Right ventricle myocardium inferior (tissue), 1 donor: ENCODE measurements around the gene DLGAP5. TPM values are rescaled to one million over a fixed set of nuclear protein-coding genes. Genes with fewer than 3 reads are reported as not detected.

Experiments
- ATAC-seq: fragments of 200-7000 bp; cut with Tn5 transposase; one replicate; pipeline ENCODE4 v1.9.1; 2020; ENCODE audit warnings: mild to moderate bottlenecking, moderate library complexity
- DNase-seq: peaks from one replicate; pipeline ENCODE4 v3.0.0; 2021; ENCODE audit errors: missing footprints
- intact Hi-C: fragments of 100-400 bp; cut with DNase I; formaldehyde crosslinking; loops from one replicate; pipeline ENCODE4 v1.11.0; 2022
- total RNA-seq: library from RNA; stranded (reverse); fragmentation: NEBNext Ultra II Directional; extraction: Animal tissue kit (Norgen Biotek cat#: 25700); gene quantifications from one replicate; pipeline ENCODE4 v1.2.1, GENCODE V29; 2021
- donor health status: DM: no; HTN: yes; CAD: no; lungs with severe emphysema.

The DLGAP5 gene
- total RNA-seq, 1 donor from 2014 or later: 0.51 TPM

DNA sequence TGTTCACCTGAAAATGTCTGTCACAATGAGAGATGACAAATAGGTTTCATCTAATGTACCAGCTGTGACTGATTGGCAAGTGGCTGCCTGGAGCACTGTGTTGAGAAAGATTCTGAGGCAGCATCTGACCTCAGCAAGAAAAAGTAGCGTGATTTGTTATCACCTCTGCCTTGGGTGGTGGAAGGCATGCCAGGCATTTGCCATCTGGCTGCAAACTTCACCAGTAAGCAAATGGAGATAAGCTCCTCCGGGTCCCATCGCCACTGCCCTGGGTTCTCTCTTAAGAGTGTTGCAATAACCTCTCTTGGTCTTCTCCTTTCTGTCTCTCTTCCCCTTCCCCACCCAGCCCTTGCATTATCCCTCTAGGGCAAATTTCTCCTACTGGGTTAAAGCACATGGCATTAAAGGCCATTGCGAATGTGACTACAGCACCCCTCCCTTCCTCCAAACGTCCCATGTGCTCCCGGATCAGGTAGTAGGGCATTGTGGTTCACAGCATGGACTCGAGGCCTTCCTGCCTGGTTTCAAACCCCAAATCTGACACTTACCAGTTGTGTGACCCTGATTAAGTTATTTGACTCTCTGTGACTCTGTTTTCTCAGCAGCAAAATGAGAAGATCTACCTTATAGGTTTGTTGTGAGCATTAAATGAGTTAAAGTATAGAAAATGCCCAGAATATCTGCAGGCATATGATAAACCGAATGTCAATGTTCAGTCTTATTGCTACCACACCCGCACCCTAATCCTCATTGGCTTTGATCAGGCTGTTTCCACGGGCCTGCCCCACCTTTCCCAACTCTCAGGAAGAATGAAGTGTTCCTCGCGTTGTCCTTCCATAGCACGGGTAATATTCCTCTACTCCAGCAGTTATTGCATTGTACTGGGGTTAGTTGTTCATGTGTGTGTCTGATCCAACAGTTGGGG lies 70.6 kb downstream of the DLGAP5 start:
- DNase-seq: no peak
- ATAC-seq: peak; percentile 8
- intact Hi-C loops: loop anchor here (10.0 kb wide), 1 partner anchor 346 kb away; no protein-coding TSS in a partner anchor

DNA sequence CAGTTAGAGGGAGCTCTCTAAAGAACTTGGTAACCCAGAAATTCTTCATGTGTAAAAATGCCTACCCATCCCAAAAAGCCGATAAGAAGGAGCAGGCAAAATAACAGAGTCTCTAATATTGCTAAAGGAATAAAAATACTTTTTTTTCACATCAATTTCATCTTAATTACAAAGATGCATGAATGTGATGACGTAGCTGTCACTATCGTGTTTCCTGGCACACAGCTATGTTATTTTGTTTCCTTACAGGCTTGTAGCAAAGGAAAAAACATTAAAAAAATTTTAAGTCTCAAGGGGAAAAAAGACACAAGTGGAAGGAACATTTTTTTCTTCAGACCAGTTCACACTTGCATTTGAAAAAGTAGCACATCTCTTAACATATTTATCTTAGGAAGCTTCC lies 72.6 kb downstream of the DLGAP5 start:
- no peak for DNase-seq
- intact Hi-C loops: no loop called here
- ATAC-seq: no peak

DNA sequence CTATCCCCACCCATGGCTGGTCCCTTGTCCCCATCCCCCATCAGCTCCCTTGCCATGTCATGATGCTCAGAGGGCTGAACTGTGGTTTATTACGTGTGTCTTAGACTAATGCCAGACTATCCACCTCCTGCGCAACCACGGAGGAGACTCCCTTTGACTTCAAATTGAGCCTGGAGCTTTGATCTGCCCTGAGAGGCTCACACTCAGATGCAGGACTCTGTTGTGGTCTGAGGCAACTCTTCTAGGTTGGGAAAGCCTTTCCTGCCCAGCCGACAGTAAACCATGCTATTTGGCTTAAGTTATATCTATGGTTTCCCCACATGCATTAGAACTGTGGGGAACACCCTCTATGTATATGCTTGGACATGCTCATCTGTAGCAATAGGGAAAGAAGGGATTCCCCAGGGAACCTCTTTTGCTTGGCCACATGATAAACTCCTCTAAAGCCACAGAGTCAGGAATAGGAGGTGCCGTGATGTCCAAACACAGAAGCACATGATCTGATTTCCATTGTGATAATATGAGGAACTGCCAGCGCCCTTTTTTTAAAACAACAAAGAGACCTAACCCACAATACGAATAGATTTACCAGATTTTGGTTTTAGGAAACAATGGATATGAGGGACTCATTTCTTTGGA lies 73.5 kb downstream of the DLGAP5 start:
- ATAC-seq (no peak), DNase-seq (no peak)
- intact Hi-C loops: no loop called here

DNA sequence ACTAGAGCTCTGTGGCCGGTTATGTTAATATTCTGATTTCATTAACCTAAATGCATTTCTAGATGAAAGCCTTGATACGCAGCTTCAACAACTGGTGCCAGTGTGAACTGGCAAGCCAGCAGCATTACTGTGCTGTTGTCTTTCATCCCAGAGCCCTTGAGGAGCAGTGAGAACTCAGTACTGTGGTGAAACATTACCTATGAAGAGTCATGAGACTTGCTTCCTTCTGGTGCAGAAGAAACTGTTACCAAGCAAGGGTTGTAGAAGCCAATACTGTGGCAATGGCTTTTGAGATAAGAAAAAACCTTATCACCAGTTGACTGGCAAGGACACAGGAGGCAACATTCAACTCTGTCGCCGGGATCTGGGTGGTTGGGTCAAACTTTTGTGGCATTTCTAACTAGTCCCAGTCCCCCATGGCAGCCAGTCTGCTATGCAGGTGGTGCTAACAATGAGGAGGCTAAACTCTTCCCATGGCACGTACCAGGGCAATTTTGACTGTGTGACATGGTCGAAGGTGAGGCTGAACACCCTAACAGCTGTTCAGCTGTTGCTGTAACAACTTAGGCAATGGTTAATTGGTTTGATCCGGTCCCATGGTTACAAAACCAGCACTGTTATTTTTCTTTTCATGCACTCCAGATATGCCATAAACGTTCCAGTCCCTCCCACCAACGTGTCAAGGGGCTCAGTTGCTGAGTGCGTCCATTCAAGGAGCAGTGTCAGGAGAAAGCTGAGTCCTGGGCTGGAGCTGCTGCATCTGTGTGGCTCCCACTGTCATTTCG lies 74.9 kb downstream of the DLGAP5 start:
- ATAC-seq (no peak), DNase-seq (no peak)
- intact Hi-C loops: no loop called here

DNA sequence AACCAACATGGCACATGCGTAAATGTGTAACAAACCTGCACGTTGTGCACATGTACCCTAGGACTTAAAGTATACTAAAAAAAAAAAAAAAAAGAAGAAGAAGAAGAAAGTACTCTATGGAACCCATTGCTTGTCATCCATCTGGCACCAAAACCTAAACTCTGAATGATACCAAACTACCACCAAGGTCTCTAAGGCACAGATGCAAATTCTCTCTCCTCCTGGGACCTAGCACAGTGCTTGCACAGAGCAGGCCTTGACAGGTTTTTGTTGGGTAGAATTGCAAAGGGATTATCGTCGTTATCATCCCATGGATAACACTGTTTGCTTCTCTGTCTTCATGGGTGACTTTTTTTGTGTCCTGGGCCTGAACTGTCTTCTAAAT lies 75.5 kb downstream of the DLGAP5 start:
- intact Hi-C loops: no loop called here
- ATAC-seq (no peak), DNase-seq (no peak)

DNA sequence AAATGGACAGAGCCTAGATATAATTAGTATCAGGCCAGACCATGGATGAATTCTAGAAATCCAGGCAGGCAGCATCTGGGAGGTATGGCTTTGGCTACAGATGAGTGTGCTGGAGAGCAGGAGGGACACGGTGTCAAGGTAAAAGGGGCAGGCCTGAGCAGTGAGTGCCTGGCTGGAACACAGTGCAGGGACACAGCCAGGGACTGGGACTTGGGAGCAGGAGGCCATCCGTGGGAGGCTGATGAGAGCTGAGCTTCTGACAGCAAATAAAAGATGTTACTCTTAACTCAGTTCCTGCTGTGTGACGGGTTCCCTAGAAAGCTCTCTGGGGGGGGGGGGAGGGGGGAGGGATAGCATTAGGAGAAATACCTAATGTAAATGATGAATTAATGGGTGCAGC lies 75.9 kb downstream of the DLGAP5 start:
- intact Hi-C loops: no loop called here
- DNase-seq (no peak), ATAC-seq (no peak)

DNA sequence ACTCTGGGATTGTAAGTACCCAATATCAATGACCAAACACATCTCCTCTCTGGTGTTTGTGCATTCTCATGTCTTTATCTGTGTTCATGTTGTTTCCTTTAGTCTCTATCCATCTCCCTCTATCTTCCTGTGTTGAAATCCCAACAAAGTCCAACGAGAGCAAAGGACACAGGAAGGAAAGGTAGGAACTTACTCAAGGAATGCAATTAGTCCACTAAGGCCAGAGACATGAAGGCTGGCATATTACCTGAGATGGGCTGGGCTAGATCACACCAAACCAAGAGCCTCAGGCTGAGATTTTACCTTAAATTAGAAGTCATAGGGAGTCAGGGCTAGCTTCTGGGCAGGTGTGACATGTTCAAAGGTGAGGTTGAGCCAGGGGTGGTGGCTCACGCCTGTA lies 76.7 kb downstream of the DLGAP5 start:
- no peak for ATAC-seq
- no peak for DNase-seq
- intact Hi-C loops: no loop called here

DNA sequence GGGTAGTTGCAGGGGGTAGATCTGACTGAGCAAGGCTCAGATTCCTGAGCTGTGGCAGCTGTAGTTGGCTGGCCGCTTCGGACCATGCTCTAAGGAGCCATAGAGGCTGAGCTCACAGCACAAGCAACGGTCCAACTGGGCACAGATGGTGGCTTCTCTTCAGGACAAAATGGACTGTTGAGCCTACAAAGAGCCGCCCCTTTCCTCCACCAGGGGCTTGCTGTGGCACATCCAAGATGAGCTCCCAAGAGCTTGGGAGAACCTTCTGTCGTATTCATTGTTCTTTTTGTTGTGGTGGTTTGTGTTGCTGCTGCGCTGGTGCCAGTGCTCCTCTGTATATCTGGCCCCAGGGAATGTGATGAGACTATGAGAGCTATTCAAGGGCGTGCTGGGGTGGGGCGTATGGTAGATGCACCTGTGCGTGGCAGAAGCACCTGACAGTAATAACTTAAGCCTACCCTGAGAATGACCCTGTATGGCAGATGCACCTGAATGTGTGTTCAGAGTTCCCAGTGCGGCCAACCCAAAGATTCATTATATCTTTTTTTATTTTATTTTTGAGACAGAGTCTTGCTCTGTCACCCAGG lies 80.2 kb downstream of the DLGAP5 start:
- intact Hi-C loops: no loop called here
- no peak for DNase-seq

DNA sequence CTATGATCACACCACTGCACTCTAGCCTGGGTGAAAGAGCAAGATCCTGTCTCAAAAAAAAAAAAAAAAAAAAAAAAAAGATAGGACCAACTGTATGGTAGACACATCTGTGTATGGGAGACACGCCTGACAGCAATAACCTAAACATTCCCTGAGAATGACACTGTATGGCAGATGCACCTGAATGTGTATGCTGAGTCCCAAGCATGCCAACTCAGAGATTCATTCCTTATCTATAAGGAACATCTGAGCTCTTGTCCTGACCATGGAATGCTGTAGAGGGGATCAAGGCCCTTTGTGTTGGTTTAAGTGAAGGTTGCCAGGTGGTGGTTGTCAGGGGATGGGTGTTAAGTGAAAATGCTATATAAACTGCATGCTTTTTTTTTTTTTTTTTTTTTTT lies 81.5 kb downstream of the DLGAP5 start:
- no peak for ATAC-seq
- DNase-seq: no peak
- intact Hi-C loops: no loop called here

More for the DNA sequence above, 80.2 kb downstream of the DLGAP5 start:
- no peak for ATAC-seq

DNA sequence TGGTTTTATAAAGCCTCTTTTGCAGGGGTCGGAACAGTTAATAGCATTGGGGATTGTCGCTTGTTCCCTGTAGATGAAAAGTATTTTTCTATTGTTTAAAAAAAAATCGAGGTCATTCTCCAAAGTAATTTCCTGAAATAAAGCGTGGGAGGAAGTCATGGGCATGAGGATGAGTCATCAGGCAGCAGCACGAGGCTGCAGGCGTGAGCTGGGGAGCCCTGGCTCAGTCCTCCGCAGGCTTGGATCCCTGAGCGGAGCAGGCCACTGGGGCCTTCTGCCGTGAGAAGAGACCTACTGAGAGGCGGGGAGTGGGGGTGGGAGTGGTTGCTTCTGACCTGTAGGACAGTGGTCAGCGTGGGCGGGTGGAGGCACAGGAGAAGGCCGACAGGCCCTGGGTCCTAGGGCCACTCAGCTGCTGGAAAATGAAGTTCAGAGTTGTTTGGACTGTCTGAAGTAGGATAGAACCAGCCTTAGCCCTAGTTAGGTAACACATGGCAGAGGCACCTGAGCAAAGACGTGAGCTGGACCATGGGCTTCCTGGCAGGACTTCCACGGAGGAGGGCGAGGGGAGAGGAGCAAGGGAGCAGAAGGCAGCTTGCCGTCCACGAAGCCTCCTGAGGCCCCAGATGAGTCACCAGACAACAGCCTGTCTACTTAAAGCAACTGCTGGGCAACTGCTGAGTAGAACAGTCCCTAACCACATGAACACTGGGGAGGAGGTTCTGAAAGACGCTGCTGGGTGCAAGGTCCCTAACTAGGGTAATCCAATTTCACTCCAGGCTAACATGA lies 83.4 kb downstream of the DLGAP5 start:
- intact Hi-C loops: loop anchor here (2.0 kb wide), 1 partner anchor 23 kb away; no protein-coding TSS in a partner anchor
- DNase-seq (peak; percentile 91), ATAC-seq (peak; percentile 92)

DNA sequence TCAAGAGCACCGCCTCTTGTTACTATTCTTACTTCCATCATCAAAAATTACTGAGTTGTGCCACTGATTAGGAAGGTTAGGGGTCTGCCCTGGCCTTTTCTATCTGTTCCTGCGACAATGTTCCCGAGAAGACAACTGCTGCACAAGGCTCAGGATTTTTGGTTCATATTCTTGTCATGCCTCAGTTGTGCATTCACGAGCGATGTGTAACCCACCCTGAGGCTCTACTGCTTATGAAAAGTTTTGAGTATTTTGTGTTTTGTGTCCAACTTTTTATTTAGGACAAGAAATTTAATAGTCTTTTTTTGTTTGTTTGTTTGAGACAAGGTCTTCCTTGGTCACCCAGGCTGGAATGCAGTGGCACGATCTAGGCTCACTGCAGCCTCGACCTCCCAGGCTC lies 85.4 kb downstream of the DLGAP5 start:
- ATAC-seq: no peak
- no peak for DNase-seq
- intact Hi-C loops: loop anchor here (2.0 kb wide), 1 partner anchor 25 kb away; no protein-coding TSS in a partner anchor

DNA sequence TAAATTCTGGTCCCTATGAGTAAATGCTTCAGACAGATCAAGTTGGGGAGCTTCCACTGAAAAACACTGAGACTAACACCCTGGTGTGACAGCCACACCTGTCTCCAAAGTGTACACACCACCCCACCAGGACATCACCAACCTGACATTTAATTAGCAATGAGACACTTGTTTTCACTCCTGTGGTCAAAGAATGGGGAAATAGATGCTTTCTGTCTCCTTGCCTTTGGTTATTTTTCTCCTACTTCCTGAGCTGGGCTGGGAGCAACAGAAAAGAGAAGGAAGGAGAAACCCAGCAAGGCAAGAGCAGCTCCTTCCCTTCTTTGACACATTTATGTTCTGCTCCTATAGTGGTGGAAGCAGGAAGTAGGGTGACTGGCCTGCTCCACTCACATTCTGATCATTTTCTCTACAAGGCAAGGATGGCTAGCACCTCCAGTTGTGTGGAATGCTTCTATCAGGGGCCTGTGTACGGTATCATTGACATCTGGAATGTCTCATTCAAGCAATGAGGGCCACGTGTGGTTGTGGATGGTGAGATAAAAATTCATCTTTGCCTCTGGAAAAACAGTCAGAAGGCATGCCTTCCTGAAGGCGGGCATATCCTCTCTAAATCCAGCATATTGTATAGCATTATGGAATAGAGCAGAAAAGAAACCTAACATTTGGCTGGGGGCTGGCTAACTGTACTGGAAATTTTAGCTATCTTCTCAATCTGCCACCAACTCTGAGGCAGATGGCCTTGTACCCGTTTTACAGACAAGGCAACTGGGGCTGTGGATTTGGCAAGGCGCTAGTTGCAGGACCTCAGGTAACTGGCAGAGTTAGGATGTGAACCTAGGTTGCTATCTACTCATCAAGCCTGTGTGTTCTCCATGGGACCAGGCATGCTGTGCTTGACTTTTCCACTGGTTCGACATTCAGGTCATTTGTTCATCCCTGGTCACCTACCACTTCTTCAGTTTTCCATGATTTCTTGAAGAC lies 87.1 kb downstream of the DLGAP5 start:
- intact Hi-C loops: no loop called here
- DNase-seq: no peak
- no peak for ATAC-seq

DNA sequence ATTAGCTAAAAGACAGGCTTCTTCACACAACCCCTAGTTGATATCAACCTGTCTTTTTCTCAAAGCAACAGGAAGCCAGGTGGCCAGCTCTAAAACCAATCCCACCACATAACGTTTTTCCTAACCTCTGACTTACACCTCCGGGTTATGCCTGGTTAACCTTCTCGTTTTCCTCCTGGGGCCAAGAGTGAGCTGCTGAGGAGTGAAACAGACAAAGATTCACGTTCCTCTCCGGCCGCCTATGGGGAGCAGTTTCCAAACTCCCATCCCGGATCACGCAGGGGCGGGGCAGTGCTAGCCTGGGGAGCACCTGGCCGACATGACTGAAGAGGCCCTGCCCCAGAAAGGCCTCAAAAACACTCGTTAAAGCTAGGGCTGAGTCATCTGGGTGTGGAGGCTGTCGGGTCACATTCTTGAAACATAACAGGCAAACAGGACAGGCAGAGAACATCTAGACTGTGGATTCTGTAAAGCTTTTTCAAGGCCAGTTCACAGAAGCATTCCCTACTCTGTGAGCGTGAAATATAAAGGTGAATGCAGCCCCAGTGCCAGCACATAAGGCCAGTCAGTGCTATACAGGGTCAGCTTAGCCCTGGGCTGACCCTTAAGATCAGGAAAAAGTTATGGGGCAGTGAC lies 88.3 kb downstream of the DLGAP5 start:
- intact Hi-C loops: no loop called here
- DNase-seq: peak; percentile 74
- ATAC-seq: peak; percentile 68

DNA sequence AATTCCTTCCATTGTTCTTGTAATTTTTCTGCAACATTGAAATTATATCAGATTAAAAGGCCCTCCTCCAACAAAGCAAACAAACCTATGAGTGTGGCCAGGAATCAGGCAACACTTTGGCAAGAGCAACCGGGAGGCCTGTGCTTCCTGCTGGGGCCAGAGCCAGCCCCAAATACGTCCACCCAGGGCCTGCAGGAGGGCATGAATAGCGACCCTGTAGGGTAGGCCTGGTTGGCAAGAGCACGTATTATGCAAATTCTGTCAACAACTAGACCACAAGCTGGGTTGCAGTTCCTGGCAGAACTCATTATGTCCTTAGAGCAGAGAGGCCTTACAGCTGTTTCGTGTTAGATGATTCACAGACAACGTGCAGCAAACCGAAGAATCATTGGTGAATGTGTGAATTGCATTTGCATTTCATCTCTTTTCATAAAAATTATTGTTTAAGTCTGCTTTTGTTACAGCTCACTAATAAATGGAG lies 89.2 kb downstream of the DLGAP5 start:
- intact Hi-C loops: no loop called here
- peak; percentile 85 for DNase-seq
- ATAC-seq: peak; percentile 90

DNA sequence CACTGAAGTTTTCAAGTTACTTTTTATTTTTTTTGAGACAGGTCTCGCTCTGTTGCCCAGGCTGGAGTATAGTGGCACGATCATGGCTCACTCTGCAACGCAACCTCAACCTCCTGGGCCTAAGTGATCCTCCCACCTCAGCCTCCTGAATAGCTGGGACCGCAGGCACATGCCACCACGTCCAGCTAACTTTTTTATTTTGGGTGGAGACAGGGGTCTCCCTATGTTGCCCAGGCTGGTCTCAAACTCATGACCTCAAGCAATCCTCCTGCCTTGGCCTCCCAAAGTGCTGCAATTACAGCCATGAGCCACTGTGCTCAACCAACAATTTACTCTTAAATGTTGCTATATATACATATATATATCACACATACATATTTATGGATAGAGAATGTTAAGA lies 89.7 kb downstream of the DLGAP5 start:
- ATAC-seq: no peak
- intact Hi-C loops: no loop called here
- DNase-seq: no peak

DNA sequence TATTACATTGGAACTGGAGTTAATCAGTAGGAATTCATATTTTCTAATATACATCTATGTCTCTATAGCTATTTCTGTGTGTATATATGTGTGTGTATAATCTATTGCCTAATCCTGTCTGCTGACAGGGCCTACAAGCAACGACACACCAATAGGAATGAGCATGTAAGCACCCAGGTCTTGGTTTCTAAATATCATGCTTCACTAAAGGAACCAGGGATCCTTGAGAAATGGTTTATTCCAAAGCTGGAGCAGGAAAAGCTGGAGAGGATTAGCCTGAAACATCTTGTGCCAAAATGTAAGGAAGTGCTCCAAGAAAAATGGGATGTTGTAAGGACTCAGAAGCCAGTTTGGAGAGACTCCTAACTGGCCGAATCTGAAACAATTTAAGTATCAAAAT lies 91.6 kb downstream of the DLGAP5 start:
- ATAC-seq (peak; percentile 22), DNase-seq (no peak)
- intact Hi-C loops: no loop called here

DNA sequence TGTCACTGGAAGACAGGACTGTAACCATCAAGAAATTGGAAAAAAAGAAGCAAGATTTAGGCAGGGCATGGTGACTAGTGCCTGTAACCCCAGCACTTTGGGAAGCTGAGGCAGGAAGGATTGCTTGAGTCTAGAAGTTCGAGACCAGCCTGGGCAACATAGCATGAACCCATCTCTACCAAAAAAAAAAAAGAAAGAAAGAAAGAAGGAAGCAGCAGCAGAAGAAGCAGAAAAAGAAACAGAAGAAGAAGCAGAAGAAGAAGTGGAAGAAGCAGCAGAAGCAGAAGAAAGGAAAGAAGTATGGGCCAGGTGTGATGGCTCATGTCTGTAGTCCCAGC lies 92.9 kb downstream of the DLGAP5 start:
- intact Hi-C loops: no loop called here
- DNase-seq (no peak), ATAC-seq (no peak)
